Effector memory CD4-positive, alpha-beta T cell (primary cell): ENCODE measurements around the gene TSHZ3.

Source experiments
- DNase-seq, 3 donors: peaks; one replicate each; pipeline ENCODE4 v3.0.0-alpha.2; 2020
- H3K27ac ChIP-seq: 2 replicates; pipeline ENCODE4 v1.7.0; 2013; ENCODE audit warnings: mild to moderate bottlenecking, low read length, moderate library complexity; ENCODE audit not compliant: insufficient read depth, poor library complexity, severe bottlenecking
- H3K27me3 ChIP-seq: replicated peaks from 2 replicates; pipeline ENCODE4 v1.7.0; 2013; ENCODE audit warnings: mild to moderate bottlenecking, low read length; ENCODE audit not compliant: insufficient read depth, control insufficient read depth, poor library complexity, severe bottlenecking
- H3K36me3 ChIP-seq: 2 replicates; pipeline ENCODE4 v1.7.0; 2013; ENCODE audit warnings: mild to moderate bottlenecking, low read length, moderate library complexity; ENCODE audit not compliant: control insufficient read depth, insufficient read depth
- H3K4me1 ChIP-seq: 2 replicates; pipeline ENCODE4 v1.7.0; 2013; ENCODE audit warnings: low read length, mild to moderate bottlenecking; ENCODE audit not compliant: control insufficient read depth, insufficient read depth, poor library complexity, severe bottlenecking
- H3K4me3 ChIP-seq: 2 replicates; pipeline ENCODE4 v1.7.0; 2013; ENCODE audit warnings: low read length, low read depth, mild to moderate bottlenecking; ENCODE audit not compliant: insufficient read depth, poor library complexity, severe bottlenecking
- H3K9me3 ChIP-seq: 2 replicates; pipeline ENCODE4 v1.7.0; 2013; ENCODE audit warnings: mild to moderate bottlenecking, low read length, moderate library complexity; ENCODE audit not compliant: control insufficient read depth

Gene TSHZ3

DNA sequence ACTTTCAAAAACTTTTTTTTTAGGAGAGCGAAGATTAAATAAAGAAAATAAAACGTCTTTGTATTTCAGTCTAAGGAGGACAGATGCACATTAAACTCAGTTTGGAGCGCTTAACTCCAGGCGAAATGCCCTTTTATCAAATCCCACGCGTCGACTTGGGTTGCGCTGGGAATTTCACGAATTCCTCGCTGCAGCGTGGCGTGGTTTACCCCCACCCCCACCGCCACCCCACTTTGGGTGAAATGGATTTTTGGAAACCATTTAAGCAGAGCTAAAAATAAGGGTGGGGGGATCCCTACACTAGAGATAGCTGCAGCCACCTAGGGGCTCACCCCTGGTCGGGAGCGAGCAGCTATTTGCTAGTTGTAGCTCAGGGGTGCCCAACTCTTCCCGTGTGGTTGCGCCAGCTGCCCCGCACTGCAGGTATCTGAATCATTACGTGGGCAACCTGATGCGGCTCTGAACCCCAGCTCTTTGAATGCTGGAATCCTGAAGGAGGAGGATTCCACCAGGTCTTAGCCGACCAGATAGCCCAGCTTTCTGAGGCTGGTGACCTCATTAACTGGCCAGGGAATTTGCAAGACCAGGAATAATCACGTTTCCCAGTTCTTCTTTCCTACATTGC, 6.5 kb upstream of the TSHZ3 start:
- DNase-seq, result no peak
- peaks cover 56% of the 10 kb centered on the region for H3K27me3 ChIP-seq
- H3K4me1 ChIP-seq, result peaks cover 47% of the 10 kb centered on the region
- H3K4me3 ChIP-seq, result no peak overlapping the region
- no peak overlapping the region for H3K27ac ChIP-seq
- H3K36me3 ChIP-seq, result no peaks in the 10 kb centered on the region
- H3K9me3 ChIP-seq, result no peaks in the 10 kb centered on the region

DNA sequence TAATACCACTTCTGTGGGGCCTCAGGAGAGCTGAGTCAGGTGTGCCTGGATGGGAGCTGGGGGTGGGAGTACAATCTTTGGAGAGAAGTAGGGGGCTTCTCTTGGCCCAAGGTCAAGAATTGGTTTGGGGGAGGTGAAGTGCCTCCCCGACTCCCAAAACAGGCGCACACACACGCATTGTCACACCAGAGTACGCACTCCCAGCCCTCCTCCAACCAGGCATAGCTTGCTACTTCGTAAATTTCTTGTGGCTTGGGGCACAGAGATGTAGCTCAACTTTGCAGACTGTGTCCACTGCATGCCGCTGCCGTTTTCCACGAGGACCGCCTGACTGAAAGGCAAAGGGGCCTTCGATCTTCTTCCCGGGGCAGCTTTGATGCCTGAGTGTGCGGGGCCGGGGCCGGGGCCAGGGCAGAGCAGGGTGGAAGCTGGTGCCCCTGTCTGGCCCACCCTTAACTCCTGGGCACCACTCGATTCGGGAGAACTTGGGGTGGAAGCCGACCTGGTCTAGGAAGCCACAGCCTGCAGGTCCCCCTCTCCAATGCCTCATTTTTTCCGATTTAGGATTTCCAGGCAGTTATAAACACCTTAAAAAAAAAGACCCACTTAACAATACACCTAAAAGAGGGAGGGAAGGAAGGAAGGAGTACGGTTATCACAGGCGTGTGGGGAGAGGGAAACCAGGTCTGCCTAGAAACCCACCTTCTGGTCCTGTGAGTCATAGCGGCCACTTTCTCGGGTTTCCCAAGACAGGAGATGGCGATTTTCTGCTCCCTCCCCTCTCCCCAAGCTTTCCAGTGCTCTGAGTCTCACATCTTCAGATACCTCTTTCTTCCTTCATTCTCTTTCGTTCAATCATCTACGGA, 5.8 kb upstream of the TSHZ3 start:
- Histone ChIP-seq H3K27me3 (peaks cover 56% of the 10 kb centered on the region), H3K36me3 (no peaks in the 10 kb centered on the region), H3K27ac (no peak overlapping the region), H3K4me3 (no peak overlapping the region), H3K4me1 (peaks cover 47% of the 10 kb centered on the region), H3K9me3 (no peaks in the 10 kb centered on the region)
- DNase-seq, result no peak

DNA sequence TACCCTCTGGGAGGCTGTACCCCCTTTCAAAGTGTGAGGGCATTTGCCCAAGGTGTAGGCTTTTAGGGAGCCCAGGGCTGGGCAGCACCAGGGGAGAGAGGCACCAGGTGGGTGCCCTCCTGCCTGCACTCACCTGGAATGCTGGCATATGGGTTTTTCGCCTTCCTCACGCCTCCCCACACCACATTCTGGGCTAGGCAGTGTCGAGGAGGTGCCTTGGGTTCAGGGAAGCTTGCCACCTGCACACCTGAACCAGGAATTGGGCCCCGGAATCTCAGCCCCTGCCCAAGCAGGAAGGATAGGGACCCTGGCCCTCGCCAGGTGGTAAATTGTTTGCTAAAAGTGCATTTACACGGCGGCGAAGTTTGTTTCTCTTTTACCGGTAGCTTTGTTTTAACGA, 5.1 kb upstream of the TSHZ3 start:
- H3K4me3 ChIP-seq, result no peak overlapping the region
- peaks cover 56% of the 10 kb centered on the region for H3K27me3 ChIP-seq
- peaks cover 47% of the 10 kb centered on the region for H3K4me1 ChIP-seq
- no peaks in the 10 kb centered on the region for H3K36me3 ChIP-seq
- no peaks in the 10 kb centered on the region for H3K9me3 ChIP-seq
- no peak overlapping the region for H3K27ac ChIP-seq
- DNase-seq, result no peak

DNA sequence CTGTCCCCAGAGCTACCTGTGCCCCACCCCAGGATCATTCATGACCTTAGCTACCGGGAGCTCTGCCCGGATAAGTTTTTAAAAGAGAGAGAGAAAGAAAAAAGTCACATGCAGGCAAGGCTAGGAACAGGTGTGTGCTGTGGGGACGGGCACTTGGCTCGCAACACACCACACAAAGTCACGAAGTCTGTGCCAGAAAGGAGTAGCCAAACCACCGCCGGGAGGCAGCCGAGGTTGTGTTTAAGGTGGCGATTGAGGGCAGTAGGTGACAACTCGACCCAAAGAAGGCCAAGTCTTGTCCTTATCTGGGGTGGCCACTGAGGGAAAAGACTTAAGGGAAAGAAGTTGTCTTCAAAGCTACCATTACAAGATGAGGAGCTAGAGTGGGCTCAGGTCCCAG, 4.6 kb upstream of the TSHZ3 start:
- Histone ChIP-seq H3K27me3 (peaks cover 56% of the 10 kb centered on the region), H3K4me3 (no peak overlapping the region), H3K9me3 (no peaks in the 10 kb centered on the region), H3K27ac (no peak overlapping the region), H3K36me3 (no peaks in the 10 kb centered on the region), H3K4me1 (peaks cover 47% of the 10 kb centered on the region)
- DNase-seq, result no peak

DNA sequence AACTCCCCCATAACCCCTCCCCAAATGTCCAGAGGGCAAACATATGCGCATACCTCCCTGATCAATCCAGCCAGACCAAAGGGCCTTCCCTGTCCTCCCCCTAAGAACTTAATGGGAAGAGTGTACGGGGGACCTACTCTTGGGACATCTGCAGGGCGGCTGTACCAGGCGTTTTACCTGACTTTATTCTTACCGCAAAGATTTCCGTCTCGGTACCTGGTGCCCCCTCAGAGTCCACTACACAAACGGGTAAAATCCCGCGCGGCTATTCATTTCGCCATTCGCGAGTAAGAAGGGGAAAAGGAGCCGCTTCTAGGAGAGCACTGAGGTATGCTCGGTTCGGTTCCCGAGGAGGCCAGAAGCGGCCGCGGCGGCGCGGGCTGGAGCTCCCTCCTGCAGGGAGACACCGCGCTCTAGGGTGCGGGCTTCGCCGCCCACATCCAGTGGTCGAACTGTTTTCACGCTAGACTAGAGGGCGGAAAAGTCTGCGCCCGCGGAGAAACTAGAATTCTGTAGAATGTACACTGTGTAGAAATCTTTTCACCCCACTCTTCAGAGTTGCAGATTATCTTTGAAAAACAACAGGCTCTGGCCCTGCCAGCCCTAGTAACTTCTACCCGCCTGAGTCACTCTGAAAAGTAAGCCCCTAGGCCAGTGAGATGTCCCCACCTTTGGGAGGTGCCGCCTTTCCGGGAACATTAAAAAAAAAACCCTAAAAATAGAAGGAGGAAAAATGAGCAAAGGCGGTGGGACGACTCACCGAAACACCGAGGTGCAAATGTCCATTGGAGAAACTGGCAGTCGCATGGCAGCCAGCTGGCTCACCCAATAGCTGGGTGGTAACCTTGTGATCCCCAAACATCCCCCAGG, 3.8 kb upstream of the TSHZ3 start:
- no peak for DNase-seq
- no peaks in the 10 kb centered on the region for H3K9me3 ChIP-seq
- H3K36me3 ChIP-seq, result no peaks in the 10 kb centered on the region
- no peak overlapping the region for H3K27ac ChIP-seq
- H3K4me3 ChIP-seq, result no peak overlapping the region
- peaks cover 55% of the 10 kb centered on the region for H3K4me1 ChIP-seq
- H3K27me3 ChIP-seq, result peaks cover 59% of the 10 kb centered on the region

DNA sequence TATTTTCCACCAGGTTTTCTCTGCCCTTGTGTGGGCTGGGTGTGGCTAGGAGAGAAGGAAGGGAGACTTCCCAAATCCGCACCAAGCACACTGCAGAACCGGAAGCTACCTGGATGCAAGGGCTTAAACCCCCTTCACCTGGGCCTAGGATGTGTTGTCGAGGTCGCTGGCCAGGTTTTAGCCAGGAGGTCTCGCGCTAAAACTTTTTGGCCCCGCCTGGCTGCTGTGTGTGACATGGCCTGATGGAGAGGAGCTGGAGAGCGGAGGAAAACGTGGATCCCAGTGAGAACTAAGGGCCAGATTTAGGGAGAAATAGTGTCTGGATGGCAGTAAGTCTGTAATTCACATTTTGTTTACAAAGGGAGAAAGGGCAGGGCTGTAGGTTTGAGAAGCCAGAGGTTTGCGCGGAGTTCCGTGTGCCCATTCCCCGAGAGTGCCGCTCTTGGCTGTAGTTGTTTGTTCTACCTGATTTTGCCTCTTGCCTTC, 3.1 kb upstream of the TSHZ3 start:
- Histone ChIP-seq H3K9me3 (no peaks in the 10 kb centered on the region), H3K27ac (no peak overlapping the region), H3K36me3 (no peaks in the 10 kb centered on the region), H3K27me3 (peaks cover 60% of the 10 kb centered on the region), H3K4me3 (no peak overlapping the region), H3K4me1 (peaks cover 56% of the 10 kb centered on the region)
- DNase-seq, result no peak

DNA sequence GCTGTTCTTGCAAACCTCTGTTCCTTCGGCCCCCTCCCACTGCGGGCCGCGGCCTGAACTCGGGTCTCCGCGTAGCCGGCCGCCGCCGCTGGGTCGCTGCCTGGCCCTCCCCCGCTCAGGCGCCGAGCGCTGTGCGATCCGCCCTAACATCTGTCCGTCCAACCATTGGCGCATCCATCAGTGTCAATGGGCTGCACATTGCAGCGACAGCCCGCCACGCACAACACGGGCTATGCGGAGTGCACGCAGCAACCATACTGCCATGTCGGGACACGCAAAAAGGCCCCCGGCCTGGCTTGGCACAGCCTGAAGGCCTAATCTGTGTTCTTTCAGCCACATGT, 2.6 kb upstream of the TSHZ3 start:
- Histone ChIP-seq H3K27ac (no peak overlapping the region), H3K4me3 (peak overlapping the region; percentile 63), H3K36me3 (no peaks in the 10 kb centered on the region), H3K9me3 (no peaks in the 10 kb centered on the region), H3K4me1 (peaks cover 51% of the 10 kb centered on the region), H3K27me3 (peaks cover 55% of the 10 kb centered on the region)
- DNase-seq, result no peak

DNA sequence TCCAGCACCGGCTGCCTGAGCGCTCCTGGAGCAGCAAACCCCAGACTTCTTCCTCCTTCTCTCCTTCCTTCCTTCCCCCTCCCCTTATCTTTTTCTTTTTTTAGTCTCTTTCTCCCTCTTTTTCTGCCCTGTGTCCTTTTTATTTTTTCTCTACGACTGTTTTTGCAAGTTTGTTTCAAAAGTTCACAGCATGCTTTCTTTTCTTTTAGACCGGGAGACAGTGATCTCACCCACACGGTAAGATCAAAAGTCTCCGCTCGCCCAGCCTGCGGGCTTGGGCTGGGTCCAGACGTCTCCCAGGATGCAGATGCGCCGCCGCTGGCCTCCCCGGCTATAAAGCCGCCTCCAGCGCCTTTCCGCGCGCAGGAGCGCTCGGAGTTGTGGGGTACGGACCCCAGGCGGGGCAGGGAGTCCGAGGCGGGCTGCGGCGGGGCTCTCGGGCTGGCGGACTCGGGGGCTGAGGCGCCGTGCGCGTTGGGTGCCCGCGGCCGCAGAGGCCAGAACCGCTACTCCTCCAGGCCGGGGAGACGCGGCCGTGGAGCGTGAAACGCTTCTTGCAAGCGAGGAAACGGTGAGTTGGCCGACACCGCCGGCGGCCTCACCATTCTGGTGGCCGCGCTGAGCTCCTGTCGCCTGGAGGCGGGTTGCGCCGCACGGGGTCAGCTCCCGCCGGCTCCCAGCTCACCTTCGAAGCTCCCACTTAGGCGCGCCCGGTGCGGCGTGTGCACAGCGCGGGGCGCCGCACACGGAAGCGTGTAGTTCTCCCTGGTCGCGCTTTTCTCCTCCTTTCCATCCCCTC, 2.0 kb upstream of the TSHZ3 start:
- no peaks in the 10 kb centered on the region for H3K9me3 ChIP-seq
- no peak for DNase-seq
- no peak overlapping the region for H3K27ac ChIP-seq
- peak overlapping the region; percentile 63 for H3K4me3 ChIP-seq
- H3K36me3 ChIP-seq, result no peaks in the 10 kb centered on the region
- peaks cover 45% of the 10 kb centered on the region for H3K4me1 ChIP-seq
- peaks cover 55% of the 10 kb centered on the region for H3K27me3 ChIP-seq

DNA sequence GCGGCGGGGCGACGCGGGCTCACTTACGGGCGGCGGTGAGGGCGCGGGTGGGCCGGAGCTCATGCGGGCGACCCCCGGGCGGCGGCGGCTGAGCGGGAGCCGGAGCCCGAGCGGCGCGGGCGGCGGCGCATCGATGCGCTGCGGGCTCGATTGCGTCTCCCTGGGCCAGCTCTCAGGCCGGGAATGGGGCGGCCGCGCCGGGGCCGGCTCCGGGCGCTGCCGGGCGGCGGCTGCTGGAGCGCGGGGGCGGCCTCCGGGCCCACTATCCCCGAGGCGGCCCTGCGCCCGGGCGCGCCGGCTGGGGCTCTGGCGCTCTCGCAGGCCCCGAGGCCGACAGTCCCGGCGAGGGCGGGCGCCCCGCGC, 1.4 kb upstream of the TSHZ3 start:
- no peaks in the 10 kb centered on the region for H3K36me3 ChIP-seq
- H3K9me3 ChIP-seq, result no peaks in the 10 kb centered on the region
- H3K27me3 ChIP-seq, result peaks cover 55% of the 10 kb centered on the region
- H3K4me1 ChIP-seq, result peaks cover 44% of the 10 kb centered on the region
- H3K27ac ChIP-seq, result no peak overlapping the region
- DNase-seq, result no peak
- H3K4me3 ChIP-seq, result peak overlapping the region; percentile 86
